GM23248 (cell line): Measurements from ENCODE around the gene AVPR2.

Source experiments
- EZH2 ChIP-seq: fragments of 200-600 bp; sonication (generic); IDR thresholded peaks from 2 replicates; pipeline ENCODE4 v1.6.1; 2018; ENCODE audit warnings: antibody characterized with exemption, mild to moderate bottlenecking; ENCODE audit not compliant: insufficient read depth, poor library complexity, severe bottlenecking
- EZH2phosphoT487 ChIP-seq: fragments of 200-600 bp; sonication (generic); IDR thresholded peaks from 2 replicates; pipeline ENCODE4 v1.6.1; 2018; ENCODE audit warnings: antibody characterized with exemption, moderate library complexity, mild to moderate bottlenecking, low read depth; ENCODE audit not compliant: insufficient read depth

GRCh38 chrX:153889123-153889522, 15.3 kb upstream of the AVPR2 start:
- no peak for TF ChIP-seq EZH2phosphoT487
- no peak for TF ChIP-seq EZH2
